H1 (cell line): ENCODE results near the gene NUP50. TPM values are rescaled to one million over a fixed set of nuclear protein-coding genes. Genes with fewer than 3 reads are reported as not detected.
A peak's percentile ranks its signal among the peaks of the same experiment; 100 is the strongest.

Experiments
- CTCF ChIA-PET: fragments of 300-600 bp; sonication (Branson Sonifier 250); formaldehyde crosslinking; loops from one replicate; lab custom pipeline; 2021; ENCODE audit not compliant: partially characterized antibody; lab: Charles Lee
- POLR2A ChIA-PET: fragments of 300-600 bp; sonication (Branson Sonifier 250); formaldehyde crosslinking; loops from one replicate; lab custom pipeline; 2021; ENCODE audit warnings: inconsistent platforms; ENCODE audit not compliant: partially characterized antibody; lab: Charles Lee
- DNase-seq, 2 experiments: peaks; one replicate each; pipeline versions ENCODE4 v3.0.0 to v3.0.0-alpha.2; 2010 to 2022; ENCODE audit warnings: low spot score in 2 of 2, low read depth in 1 of 2, mixed read lengths in 1 of 2
- FAIRE-seq: peaks from 2 replicates; lab custom pipeline; 2011; peaks lifted over from hg19 to GRCh38; lab: Jason Lieb, UNC
- H2AFZ ChIP-seq: 2 replicates; pipeline ENCODE4 v1.8.1; 2012; ENCODE audit warnings: low read length, inconsistent platforms
- H2AK5ac ChIP-seq: 2 replicates; pipeline ENCODE4 v1.6.1; 2013; ENCODE audit warnings: low read depth, low read length
- H2BK120ac ChIP-seq: replicated peaks from 2 replicates; pipeline ENCODE3; 2013; ENCODE audit warnings: low read depth, low read length, inconsistent platforms
- H2BK12ac ChIP-seq: 2 replicates; pipeline ENCODE4 v1.6.1; 2013; ENCODE audit warnings: low read depth, low read length
- H2BK15ac ChIP-seq: 2 replicates; pipeline ENCODE4 v1.6.1; 2013; ENCODE audit warnings: low read length
- H2BK20ac ChIP-seq: 2 replicates; pipeline ENCODE4 v1.6.1; 2013; ENCODE audit warnings: low read length
- H2BK5ac ChIP-seq: 2 replicates; pipeline ENCODE4 v1.6.1; 2013; ENCODE audit warnings: low read depth, low read length
- H3K14ac ChIP-seq: 2 replicates; pipeline ENCODE4 v1.6.1; 2013; ENCODE audit warnings: inconsistent platforms; ENCODE audit not compliant: insufficient read length
- H3K18ac ChIP-seq: 2 replicates; pipeline ENCODE4 v1.6.1; 2013; ENCODE audit warnings: low read length; ENCODE audit errors: extremely low read depth
- H3K23ac ChIP-seq: 2 replicates; pipeline ENCODE4 v1.6.1; 2013; ENCODE audit warnings: inconsistent platforms; ENCODE audit not compliant: insufficient read length
- H3K23me2 ChIP-seq: 2 replicates; pipeline ENCODE4 v1.6.1; 2013; ENCODE audit warnings: low read depth, low read length
- H3K27ac ChIP-seq: 2 replicates; pipeline ENCODE4 v1.6.1; 2011; ENCODE audit warnings: low read depth, low read length, inconsistent platforms
- H3K27me3 ChIP-seq, 4 experiments: replicated peaks in 1 of 4; 1 replicate in 1 of 4; 2 replicates in 3 of 4; pipeline versions ENCODE4 v1.6.1 to v1.8.1; 2011 to 2013; ENCODE audit warnings: low read length in 3 of 4, mild to moderate bottlenecking in 3 of 4, inconsistent platforms in 2 of 4, mixed read lengths in 2 of 4, moderate library complexity in 1 of 4; ENCODE audit not compliant: control insufficient read depth in 3 of 4, insufficient read depth in 3 of 4; ENCODE audit errors: extremely low read depth in 1 of 4
- H3K36me3 ChIP-seq, 4 experiments: 2 replicates each; pipeline versions ENCODE4 v1.6.1 to v1.8.1; 2011 to 2013; ENCODE audit warnings: mild to moderate bottlenecking in 4 of 4, low read length in 3 of 4, moderate library complexity in 2 of 4, control low read depth in 1 of 4, inconsistent platforms in 1 of 4; ENCODE audit not compliant: insufficient read depth in 4 of 4, control insufficient read depth in 2 of 4
- H3K4ac ChIP-seq: replicated peaks from 2 replicates; pipeline ENCODE3; 2013; ENCODE audit warnings: low read length, low read depth, mixed read lengths, inconsistent platforms; ENCODE audit not compliant: insufficient read length
- H3K4me1 ChIP-seq, 4 experiments: replicated peaks in 1 of 4; 1 replicate in 1 of 4; 2 replicates in 3 of 4; pipeline versions ENCODE4 v1.6.1 to v1.8.1; 2011 to 2013; ENCODE audit warnings: low read length in 3 of 4, inconsistent platforms in 2 of 4, mixed read lengths in 1 of 4; ENCODE audit not compliant: insufficient read depth in 4 of 4, control insufficient read depth in 3 of 4
- H3K4me2 ChIP-seq, 2 experiments: 2 replicates each; pipeline versions ENCODE4 v1.6.1 to v1.8.1; 2011 to 2013; ENCODE audit warnings: low read depth in 2 of 2, low read length in 2 of 2, control low read depth in 1 of 2, inconsistent platforms in 1 of 2, mild to moderate bottlenecking in 1 of 2; ENCODE audit not compliant: insufficient read depth in 1 of 2
- H3K4me3 ChIP-seq, 4 experiments: fragments of 200-600, 300-600 bp in 1 of 4; sonication (generic), shearing (Covaris generic), sonication (Bioruptor Twin) in 1 of 4; 2 replicates each; pipeline versions ENCODE4 v1.5.1 to v1.8.1; 2011 to 2016; ENCODE audit warnings: low read length in 4 of 4, low read depth in 3 of 4, control low read depth in 2 of 4, inconsistent platforms in 2 of 4, mild to moderate bottlenecking in 2 of 4, mixed read lengths in 1 of 4, moderate library complexity in 1 of 4; ENCODE audit not compliant: insufficient read depth in 2 of 4; ENCODE audit errors: extremely low read depth in 1 of 4
- H3K56ac ChIP-seq: replicated peaks from 2 replicates; pipeline ENCODE3; 2013; ENCODE audit warnings: low read depth, mild to moderate bottlenecking, mixed read lengths, low read length, inconsistent platforms; ENCODE audit not compliant: insufficient read length
- H3K79me1 ChIP-seq: 2 replicates; pipeline ENCODE4 v1.6.1; 2013; ENCODE audit warnings: low read depth, low read length, control low read depth
- H3K79me2 ChIP-seq, 2 experiments: 2 replicates each; pipeline versions ENCODE4 v1.6.1 to v1.8.1; 2012 to 2013; ENCODE audit warnings: low read length in 2 of 2, mild to moderate bottlenecking in 2 of 2, inconsistent platforms in 1 of 2; ENCODE audit not compliant: insufficient read depth in 2 of 2, control insufficient read depth in 1 of 2
- H3K9ac ChIP-seq, 4 experiments: replicated peaks in 1 of 4; 1 replicate in 1 of 4; 2 replicates in 3 of 4; pipeline versions ENCODE4 v1.6.1 to v1.8.1; 2011 to 2013; ENCODE audit warnings: low read depth in 3 of 4, low read length in 3 of 4, control low read depth in 2 of 4, mild to moderate bottlenecking in 2 of 4, moderate library complexity in 2 of 4, inconsistent platforms in 1 of 4; ENCODE audit errors: extremely low read depth in 1 of 4
- H3K9me3 ChIP-seq, 2 experiments: 2 replicates each; pipeline versions ENCODE4 v1.6.1 to v1.8.1; 2012 to 2013; ENCODE audit warnings: mild to moderate bottlenecking in 2 of 2, moderate library complexity in 2 of 2, control low read depth in 1 of 2, inconsistent platforms in 1 of 2, low read depth in 1 of 2, low read length in 1 of 2, mixed read lengths in 1 of 2; ENCODE audit not compliant: insufficient read depth in 2 of 2
- H4K20me1 ChIP-seq, 2 experiments: replicated peaks in 1 of 2; 2 replicates each; pipeline versions ENCODE3 to v1.8.1; 2011 to 2013; ENCODE audit warnings: inconsistent platforms in 2 of 2, low read length in 2 of 2, mild to moderate bottlenecking in 1 of 2; ENCODE audit not compliant: insufficient read depth in 2 of 2, control insufficient read depth in 1 of 2
- H4K5ac ChIP-seq: 2 replicates; pipeline ENCODE4 v1.6.1; 2013; ENCODE audit warnings: low read length, low read depth, mixed read lengths, inconsistent platforms; ENCODE audit not compliant: insufficient read length
- H4K8ac ChIP-seq: 2 replicates; pipeline ENCODE4 v1.8.0; 2013; ENCODE audit warnings: mild to moderate bottlenecking, moderate library complexity, low read length, inconsistent platforms; ENCODE audit not compliant: insufficient read depth; ENCODE audit errors: extremely low read depth
- H4K91ac ChIP-seq: replicated peaks from 2 replicates; pipeline ENCODE3; 2013; ENCODE audit warnings: low read length, mixed read lengths, inconsistent platforms; ENCODE audit not compliant: insufficient read length
- TCF12 ChIP-seq: IDR thresholded peaks from 2 replicates; pipeline ENCODE4 v1.6.1; 2011; ENCODE audit warnings: low read depth, mild to moderate bottlenecking, low read length
- WGBS, 2 experiments: shearing (Covaris generic) in 1 of 2; methylation state at CpG; one replicate each; pipeline versions ENCODE4 v1.1.6 to v1.1.7; 2013 to 2015; ENCODE audit warnings: low lambda C conversion rate in 2 of 2, mixed read lengths in 2 of 2, inconsistent platforms in 1 of 2, low coverage in 1 of 2, missing lambda C conversion rate in 1 of 2; ENCODE audit not compliant: insufficient replicate concordance in 2 of 2, insufficient coverage in 1 of 2, insufficient read length in 1 of 2; ENCODE audit errors: extremely low coverage in 1 of 2, missing lambda C conversion rate in 1 of 2; 5-methylcytosine and 5-hydroxymethylcytosine counted together
- polyA plus RNA-seq, 7 experiments: library from polyadenylated mRNA; depleted of rRNA in 3 of 7; stranded (reverse) in 5 of 7; unstranded in 2 of 7; fragments of >200 nt in 5 of 7; fragments of 200-250 nt in 2 of 7; gene quantifications; 1 replicate in 5 of 7; 2 replicates in 1 of 7; 4 replicates in 1 of 7; pipeline versions ENCODE4 v1.2.1 to v1.2.3, GENCODE V29; 2011 to 2013; ENCODE audit warnings: missing spikeins in 2 of 7, mixed read lengths in 2 of 7
- total RNA-seq: library from RNA; stranded (reverse); fragmentation: NEBNext Ultra II Directional; extraction: Animal tissue kit (Norgen Biotek cat#: 25700); gene quantifications from 2 replicates; pipeline ENCODE4 v1.2.1, GENCODE V29; 2021

Gene NUP50
- total and polyA plus RNA-seq, 2 of the 8 experiments (the other 6 are each of a cell fraction or from before 2014, with no cell fraction given) = 20.0 to 112 TPM

DNA sequence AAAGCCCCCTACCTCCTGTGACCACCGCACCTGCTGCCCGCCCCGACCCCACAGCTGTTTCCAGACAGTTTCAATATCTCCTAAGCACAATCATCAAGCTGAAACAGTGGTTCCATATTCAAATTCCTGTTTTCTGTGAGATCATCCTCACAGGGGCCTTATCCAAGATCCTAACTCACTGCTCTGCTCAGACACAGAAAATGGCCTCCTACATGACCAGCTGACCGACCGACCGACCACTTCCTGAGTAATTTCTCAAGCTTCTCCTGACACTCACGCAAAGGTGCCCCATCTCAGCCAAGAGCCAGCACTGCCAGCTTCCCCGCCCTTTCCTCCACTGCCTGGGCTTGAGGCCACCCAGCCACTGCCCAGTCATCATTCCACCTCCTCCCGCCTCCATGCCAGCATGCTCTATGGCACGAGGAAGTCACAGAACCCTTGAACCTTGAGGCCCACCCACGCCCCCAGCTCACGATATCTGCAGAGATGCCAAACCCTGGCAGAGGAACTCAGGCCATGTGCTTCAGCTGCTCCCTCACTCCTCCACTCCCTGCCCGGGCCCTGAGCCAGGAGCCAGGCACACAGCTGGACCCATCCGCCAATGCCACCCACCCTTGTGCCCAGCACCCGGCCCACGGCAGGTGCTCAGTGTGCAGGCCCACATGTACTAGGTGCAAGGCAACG is 62.9 kb downstream of the NUP50 start:
- no peak for DNase-seq
- Histone ChIP-seq H3K9ac (no peak overlapping the region), H3K79me1 (no peaks in the 10 kb centered on the region; the same call in 1 of the 2 replicates), H2BK15ac (no peak overlapping the region), H3K27me3 (no peaks in the 10 kb centered on the region), H4K5ac (no peak overlapping the region), H2AK5ac (peak overlapping the region; percentile 39; the same call in 1 of the 2 replicates), H3K79me2 (peaks cover 0 to 9% of the 10 kb centered on the region in 2 experiments; a peak in 2 of 4 replicates), H3K23ac (no peak overlapping the region), H3K56ac (no peak overlapping the region), H3K36me3 (no peaks in the 10 kb centered on the region), H4K8ac (no peak overlapping the region), H2BK20ac (no peak overlapping the region), H3K27ac (no peak overlapping the region), H3K14ac (no peak overlapping the region), H3K4me2 (no peak overlapping the region), H3K4ac (no peak overlapping the region), H2BK120ac (no peak overlapping the region), H2BK12ac (peak overlapping the region; percentile 60; the same call in 1 of the 2 replicates), H4K20me1 (peaks cover 2 to 24% of the 10 kb centered on the region in 2 experiments), H3K9me3 (no peaks in the 10 kb centered on the region), H3K4me3 (no peak overlapping the region), H4K91ac (no peak overlapping the region), H3K23me2 (no peaks in the 10 kb centered on the region), H3K4me1 (peaks cover 0 to 20% (median 13%) of the 10 kb centered on the region in 4 experiments; a peak in 6 of 7 replicates), H2AFZ (no peak overlapping the region), H2BK5ac (no peak overlapping the region), H3K18ac (no peak overlapping the region; the same call in 1 of the 2 replicates)
- 87% methylated on average over 17 of the region's 17 CpGs; no CpG with 5 or more reads in 1 of the 2 experiments for WGBS, 2 experiments
- ChIA-PET POLR2A (interaction anchor here (0.6 to 1.6 kb wide), 4 partner anchors 9 to 88 kb away, joined by 3 to 10 read pairs (median 3); no protein-coding TSS in a partner anchor), CTCF (interaction anchor here (0.7 to 1.6 kb wide), 5 partner anchors 8 to 37 kb away, joined by 3 to 5 read pairs (median 4); no protein-coding TSS in a partner anchor)
- FAIRE-seq = no peak
- TF ChIP-seq TCF12 = no peak
